WTC11 (cell line): ENCODE results near the gene SENP8. TPM values are rescaled to one million over a fixed set of nuclear protein-coding genes. Genes with fewer than 3 reads are reported as not detected.

ENCODE experiments used
- ATAC-seq: fragments of 200-7000 bp; cut with Tn5 transposase; 2 replicates; pipeline ENCODE4 v1.10.0; 2021; ENCODE audit warnings: mild to moderate bottlenecking, moderate library complexity
- CTCF ChIA-PET: fragments of 300-600 bp; sonication (Branson Sonifier 250); formaldehyde crosslinking; loops from one replicate; lab custom pipeline; 2021; ENCODE audit warnings: antibody characterized with exemption; lab: Charles Lee
- POLR2A ChIA-PET: fragments of 350-600 bp; sonication (Branson Sonifier 250); formaldehyde crosslinking; loops from one replicate; lab custom pipeline; 2021; ENCODE audit warnings: antibody characterized with exemption; lab: Charles Lee
- DNase-seq: peaks from one replicate; pipeline ENCODE4 v3.0.0; 2021; ENCODE audit warnings: low spot score
- H3K27ac Mint-ChIP-seq: 2 replicates; pipeline ENCODE4 v1.8.0; 2021; ENCODE audit warnings: mixed read lengths
- H3K27me3 Mint-ChIP-seq: 2 replicates; pipeline ENCODE4 v1.8.0; 2021; ENCODE audit warnings: low read depth, mild to moderate bottlenecking, moderate library complexity, mixed read lengths
- H3K36me3 Mint-ChIP-seq: 2 replicates; pipeline ENCODE4 v1.8.0; 2021; ENCODE audit warnings: mixed read lengths
- H3K4me1 Mint-ChIP-seq: 2 replicates; pipeline ENCODE4 v1.8.0; 2022; ENCODE audit warnings: mixed read lengths
- H3K4me3 Mint-ChIP-seq: 2 replicates; pipeline ENCODE4 v1.8.0; 2021; ENCODE audit warnings: mild to moderate bottlenecking, moderate library complexity, mixed read lengths
- H3K9me3 Mint-ChIP-seq: 2 replicates; pipeline ENCODE4 v1.8.0; 2021; ENCODE audit warnings: mixed read lengths
- AFF4 ChIP-seq: sonication (generic); formaldehyde crosslinking; IDR thresholded peaks from 2 replicates; pipeline ENCODE4 v1.8.1; 2023; ENCODE audit warnings: mild to moderate bottlenecking, missing genetic modification reagents, borderline replicate concordance
- CDX4 ChIP-seq: fragments of 250-450 bp; sonication (Bioruptor Pico); IDR thresholded peaks from 2 replicates; pipeline ENCODE4 v1.9.0; 2021; ENCODE audit warnings: moderate library complexity, mild to moderate bottlenecking, inconsistent platforms, borderline replicate concordance
- CREB1 ChIP-seq: sonication (generic); formaldehyde crosslinking; IDR thresholded peaks from 2 replicates; pipeline ENCODE4 v1.8.0; 2023; ENCODE audit warnings: mild to moderate bottlenecking, missing genetic modification reagents
- E2F5 ChIP-seq: sonication (generic); formaldehyde crosslinking; IDR thresholded peaks from 2 replicates; pipeline ENCODE4 v1.8.1; 2022; ENCODE audit warnings: mild to moderate bottlenecking, moderate library complexity, missing genetic modification reagents
- ESRRA ChIP-seq: sonication (generic); formaldehyde crosslinking; IDR thresholded peaks from 2 replicates; pipeline ENCODE4 v1.8.1; 2022; ENCODE audit warnings: mild to moderate bottlenecking, missing genetic modification reagents, borderline replicate concordance
- ETV6 ChIP-seq: sonication (generic); formaldehyde crosslinking; IDR thresholded peaks from 2 replicates; pipeline ENCODE4 v1.8.1; 2022; ENCODE audit warnings: mild to moderate bottlenecking, missing genetic modification reagents
- FOXJ3 ChIP-seq: sonication (generic); formaldehyde crosslinking; IDR thresholded peaks from 2 replicates; pipeline ENCODE4 v1.9.0; 2021; ENCODE audit warnings: missing genetic modification reagents, mild to moderate bottlenecking, borderline replicate concordance
- FOXP4 ChIP-seq: sonication (generic); formaldehyde crosslinking; IDR thresholded peaks from 2 replicates; pipeline ENCODE4 v1.8.0; 2022; ENCODE audit warnings: mild to moderate bottlenecking, missing genetic modification reagents
- IRF1 ChIP-seq: sonication (generic); formaldehyde crosslinking; IDR thresholded peaks from 2 replicates; pipeline ENCODE4 v1.8.0; 2023; ENCODE audit warnings: missing genetic modification reagents
- MAX ChIP-seq: sonication (generic); formaldehyde crosslinking; IDR thresholded peaks from 2 replicates; pipeline ENCODE4 v1.8.0; 2022; ENCODE audit warnings: mild to moderate bottlenecking, missing genetic modification reagents
- MLX ChIP-seq: sonication (generic); formaldehyde crosslinking; IDR thresholded peaks from 2 replicates; pipeline ENCODE4 v1.8.1; 2023; ENCODE audit warnings: mild to moderate bottlenecking, missing genetic modification reagents, moderate library complexity
- NFATC4 ChIP-seq: fragments of 250-450 bp; sonication (Bioruptor Pico); IDR thresholded peaks from 2 replicates; pipeline ENCODE4 v1.9.0; 2021; ENCODE audit warnings: mild to moderate bottlenecking
- NFE2L1 ChIP-seq: sonication (generic); formaldehyde crosslinking; IDR thresholded peaks from 2 replicates; pipeline ENCODE4 v1.8.1; 2023; ENCODE audit warnings: missing genetic modification reagents
- NR1H2 ChIP-seq: sonication (generic); formaldehyde crosslinking; IDR thresholded peaks from 2 replicates; pipeline ENCODE4 v1.9.0; 2021; ENCODE audit warnings: mild to moderate bottlenecking, moderate library complexity, missing genetic modification reagents
- OVOL2 ChIP-seq: fragments of 250-450 bp; sonication (Bioruptor Pico); IDR thresholded peaks from 2 replicates; pipeline ENCODE4 v1.9.0; 2021; ENCODE audit warnings: mild to moderate bottlenecking, borderline replicate concordance
- SP1 ChIP-seq: sonication (generic); formaldehyde crosslinking; conservative IDR thresholded peaks from 2 replicates; pipeline ENCODE4 v1.8.1; 2022; ENCODE audit warnings: missing genetic modification reagents
- USF2 ChIP-seq: sonication (generic); formaldehyde crosslinking; IDR thresholded peaks from 2 replicates; pipeline ENCODE4 v1.8.1; 2023; ENCODE audit warnings: mild to moderate bottlenecking, missing genetic modification reagents, moderate library complexity
- ZNF138 ChIP-seq: sonication (generic); formaldehyde crosslinking; conservative IDR thresholded peaks from 2 replicates; pipeline ENCODE4 v1.8.1; 2022; ENCODE audit warnings: mild to moderate bottlenecking, moderate library complexity, missing genetic modification reagents
- ZNF219 ChIP-seq: sonication (generic); formaldehyde crosslinking; IDR thresholded peaks from 2 replicates; pipeline ENCODE4 v1.8.0; 2023; ENCODE audit warnings: missing genetic modification reagents, mild to moderate bottlenecking, borderline replicate concordance
- ZNF532 ChIP-seq: fragments of 250-450 bp; sonication (Bioruptor Pico); IDR thresholded peaks from 2 replicates; pipeline ENCODE4 v1.9.0; 2021; ENCODE audit warnings: mild to moderate bottlenecking, borderline replicate concordance
- ZNF671 ChIP-seq: fragments of 250-450 bp; sonication (Bioruptor Pico); IDR thresholded peaks from 2 replicates; pipeline ENCODE4 v1.8.0; 2021; ENCODE audit warnings: mild to moderate bottlenecking
- total RNA-seq: library from RNA; stranded (reverse); gene quantifications from 3 replicates; pipeline ENCODE4 v1.2.3, GENCODE V29; 2021

The SENP8 gene
- total RNA-seq, 1 experiment from 2014 or later = 6.3 TPM

- no peak for TF ChIP-seq ZNF532
- TF ChIP-seq ETV6 (CRISPR knock-in tag) = no peak
- no peak for TF ChIP-seq CREB1 (CRISPR knock-in tag)
- TF ChIP-seq MLX = no peak
- no peak for TF ChIP-seq USF2 (CRISPR knock-in tag)
- no peak for TF ChIP-seq SP1 (CRISPR knock-in tag)
- TF ChIP-seq OVOL2 = no peak
Measured at GRCh38 chr15:72166716-72167417, 48.7 kb downstream of the SENP8 start (continued).

GRCh38 chr15:72167445-72167844 is 49.2 kb downstream of the SENP8 start:
- POLR2A ChIA-PET = no interaction called here
- TF ChIP-seq ESRRA (CRISPR knock-in tag) = no peak
- no peak for TF ChIP-seq ZNF671 (CRISPR knock-in tag)
- TF ChIP-seq IRF1 (CRISPR knock-in tag) = no peak
- TF ChIP-seq E2F5 = no peak
- no peak for TF ChIP-seq ZNF138
- TF ChIP-seq FOXP4 (CRISPR knock-in tag) = no peak
- no peak for TF ChIP-seq NFE2L1 (CRISPR knock-in tag)
- TF ChIP-seq NFATC4 (CRISPR knock-in tag) = no peak
- no peak for TF ChIP-seq CDX4 (CRISPR knock-in tag)
- no peak for TF ChIP-seq ZNF219 (CRISPR knock-in tag)
- no peak for TF ChIP-seq MAX
- no peak for TF ChIP-seq AFF4 (CRISPR knock-in tag)
- no peak for TF ChIP-seq NR1H2 (CRISPR knock-in tag)
- no peak for TF ChIP-seq FOXJ3 (CRISPR knock-in tag)
- no peak for TF ChIP-seq SP1 (CRISPR knock-in tag)
- TF ChIP-seq, all 79 proteins: peak for 0
- DNase-seq (no peak), ATAC-seq (no peak)
- H3K27me3 Mint-ChIP-seq = no peaks in the 10 kb centered on the region
- peaks cover 11% of the 10 kb centered on the region for H3K4me1 Mint-ChIP-seq
- no peaks in the 10 kb centered on the region for H3K9me3 Mint-ChIP-seq
- no peak overlapping the region for H3K27ac Mint-ChIP-seq
- CTCF ChIA-PET = no interaction called here
- H3K4me3 Mint-ChIP-seq = no peak overlapping the region
- no peaks in the 10 kb centered on the region for H3K36me3 Mint-ChIP-seq
